AG09309 (cell line): Measurements from ENCODE around the gene TUBGCP6.

ENCODE experiments used
- DNase-seq: peaks from one replicate; pipeline ENCODE4 v3.0.0-alpha.2; 2010; ENCODE audit warnings: low read depth
- H3K4me3 ChIP-seq: 2 replicates; pipeline ENCODE4 v1.5.1; 2011; ENCODE audit warnings: mild to moderate bottlenecking, low read depth, low read length, moderate library complexity; ENCODE audit not compliant: control insufficient read depth
- CTCF ChIP-seq: IDR thresholded peaks from 2 replicates; pipeline ENCODE4 v1.5.1; 2011; ENCODE audit warnings: mild to moderate bottlenecking, low read depth, low read length, inconsistent platforms; ENCODE audit not compliant: insufficient read depth, control insufficient read depth; ENCODE audit errors: missing control alignments

The TUBGCP6 gene

GRCh38 chr22:50262973-50263617, 18.3 kb upstream of the TUBGCP6 start:
- TF ChIP-seq CTCF = no peak
- no peak for DNase-seq
- no peak overlapping the region for H3K4me3 ChIP-seq

- DNase-seq = no peak
- no peak for TF ChIP-seq CTCF
- no peak overlapping the region for H3K4me3 ChIP-seq
These were observed 17.7 kb upstream of the TUBGCP6 start for GRCh38 chr22:50262460-50262911.

- DNase-seq = no peak
- H3K4me3 ChIP-seq = peak within 1 kb of the TSS; percentile 52
- TF ChIP-seq CTCF = no peak
These were observed 17.0 kb upstream of the TUBGCP6 start, which contains the start of gene MAPK12 for GRCh38 chr22:50261615-50262459. MAPK12 (minus strand) TSS chr22:50261683; CDS start chr22:50261509, 174 bp downstream.

GRCh38 chr22:50260801-50261614, 16.2 kb upstream of the TUBGCP6 start:
- DNase-seq = no peak
- H3K4me3 ChIP-seq = peak overlapping the region; percentile 52
- TF ChIP-seq CTCF = no peak

GRCh38 chr22:50260434-50260800, 15.6 kb upstream of the TUBGCP6 start:
- no peak for TF ChIP-seq CTCF
- H3K4me3 ChIP-seq = peak overlapping the region; percentile 52
- no peak for DNase-seq

GRCh38 chr22:50259302-50259701, 14.5 kb upstream of the TUBGCP6 start:
- no peak for DNase-seq
- no peak for TF ChIP-seq CTCF
- H3K4me3 ChIP-seq = no peak overlapping the region
